Fibroblast of lung (primary cell): Measurements from ENCODE around the gene DYDC1. TPM values are rescaled to one million over a fixed set of nuclear protein-coding genes. Genes with fewer than 3 reads are reported as not detected.
A peak's percentile ranks its signal among the peaks of the same experiment; 100 is the strongest.

Experiments used
- DNase-seq, 2 donors: peaks; one replicate each; pipeline versions ENCODE4 v3.0.0 to v3.0.0-alpha.2; 2010; ENCODE audit warnings: low read depth in 2 of 2
- H2AFZ ChIP-seq: 2 replicates; pipeline ENCODE4 v1.5.1; 2012; ENCODE audit warnings: low read length, control low read depth, inconsistent platforms
- H3K27ac ChIP-seq: 2 replicates; pipeline ENCODE4 v1.5.1; 2011; ENCODE audit warnings: low read length, control low read depth; ENCODE audit not compliant: insufficient read depth
- H3K27me3 ChIP-seq: 2 replicates; pipeline ENCODE4 v1.5.1; 2011; ENCODE audit warnings: mild to moderate bottlenecking, low read length; ENCODE audit not compliant: control insufficient read depth, insufficient read depth
- H3K36me3 ChIP-seq: 2 replicates; pipeline ENCODE4 v1.5.1; 2011; ENCODE audit warnings: low read length; ENCODE audit not compliant: control insufficient read depth, insufficient read depth
- H3K4me1 ChIP-seq: 2 replicates; pipeline ENCODE4 v1.5.1; 2011; ENCODE audit warnings: low read length; ENCODE audit not compliant: control insufficient read depth, insufficient read depth; ENCODE audit errors: extremely low read depth
- H3K4me2 ChIP-seq: 2 replicates; pipeline ENCODE4 v1.5.1; 2011; ENCODE audit warnings: low read length, control low read depth; ENCODE audit not compliant: insufficient read depth; ENCODE audit errors: extremely low read depth
- H3K4me3 ChIP-seq, 4 experiments: fragments of 200-600 bp in 1 of 4; sonication (generic) in 1 of 4; replicated peaks in 1 of 4; 2 replicates each; pipeline ENCODE4 v1.5.1; 2011 to 2016; ENCODE audit warnings: low read length in 4 of 4, low read depth in 3 of 4, mild to moderate bottlenecking in 3 of 4, control low read depth in 2 of 4, inconsistent platforms in 1 of 4, mixed read lengths in 1 of 4; ENCODE audit not compliant: insufficient read depth in 1 of 4; ENCODE audit errors: control extremely low read depth in 1 of 4
- H3K79me2 ChIP-seq: 2 replicates; pipeline ENCODE4 v1.5.1; 2012; ENCODE audit warnings: mild to moderate bottlenecking, low read length, inconsistent platforms; ENCODE audit not compliant: control insufficient read depth, insufficient read depth
- H3K9ac ChIP-seq: 2 replicates; pipeline ENCODE4 v1.5.1; 2011; ENCODE audit warnings: mild to moderate bottlenecking, low read length, control low read depth; ENCODE audit not compliant: insufficient read depth
- H3K9me3 ChIP-seq: 2 replicates; pipeline ENCODE4 v1.5.1; 2012; ENCODE audit warnings: low read depth, low read length; ENCODE audit not compliant: control insufficient read depth, insufficient read depth
- H4K20me1 ChIP-seq: 2 replicates; pipeline ENCODE4 v1.5.1; 2011; ENCODE audit warnings: low read length; ENCODE audit not compliant: control insufficient read depth, insufficient read depth; ENCODE audit errors: extremely low read depth
- CTCF ChIP-seq, 2 donors: IDR thresholded peaks in 1 of 2; conservative IDR thresholded peaks in 1 of 2; 1 replicate in 1 of 2; 2 replicates in 1 of 2; pipeline ENCODE4 v1.5.1; 2011 to 2012; ENCODE audit warnings: low read length in 2 of 2, control low read depth in 1 of 2, inconsistent platforms in 1 of 2, low read depth in 1 of 2, mild to moderate bottlenecking in 1 of 2
- EZH2 ChIP-seq: IDR thresholded peaks from 2 replicates; pipeline ENCODE4 v1.5.1; 2012; ENCODE audit warnings: low read length, control low read depth, mild to moderate bottlenecking; ENCODE audit errors: missing control alignments
- polyA plus RNA-seq, 2 donors: library from polyadenylated mRNA; depleted of rRNA in 1 of 2; stranded (reverse) in 1 of 2; unstranded in 1 of 2; fragments of >200 nt; gene quantifications; 2 replicates each; pipeline ENCODE4 v1.2.1, GENCODE V29; 2011 to 2012; ENCODE audit warnings: missing spikeins in 1 of 2
- total RNA-seq: library from RNA; depleted of rRNA; stranded (reverse); fragments of >200 nt; gene quantifications from 2 replicates; pipeline ENCODE4 v1.2.1, GENCODE V29; 2014

Gene DYDC1
- total and polyA plus RNA-seq, 2 donors (not counting 1 experiment from before 2014, with no cell fraction given): not detected

GRCh38 chr10:80356989-80357850, 665 bp upstream of the DYDC1 start:
- H2AFZ ChIP-seq: no peak overlapping the region
- peak overlapping the region in 1 of 4 experiments; percentile 21 for H3K4me3 ChIP-seq
- no peaks in the 10 kb centered on the region for H3K36me3 ChIP-seq

GRCh38 chr10:80351220-80351619, 5.3 kb downstream of the DYDC1 start:
- Histone ChIP-seq H2AFZ (no peak overlapping the region), H3K9ac (no peak overlapping the region), H3K4me1 (no peaks in the 10 kb centered on the region), H3K9me3 (no peaks in the 10 kb centered on the region), H3K4me2 (no peak overlapping the region), H3K36me3 (no peaks in the 10 kb centered on the region), H3K27ac (no peak overlapping the region), H3K4me3 (no peak overlapping the region), H3K27me3 (peaks cover 5% of the 10 kb centered on the region), H3K79me2 (no peaks in the 10 kb centered on the region), H4K20me1 (no peaks in the 10 kb centered on the region)
- TF ChIP-seq EZH2: no peak
- TF ChIP-seq CTCF (conservative IDR thresholded peaks at IDR 0.05 in 1 of 2, IDR thresholded peaks at IDR 0.05 in 1 of 2; ENCODE audit: low read depth in 1 of 2, low read length in 2 of 2): no peak
- DNase-seq: no peak

More at GRCh38 chr10:80356989-80357850, 665 bp upstream of the DYDC1 start:
- Histone ChIP-seq H3K79me2 (no peaks in the 10 kb centered on the region), H4K20me1 (no peaks in the 10 kb centered on the region), H3K9me3 (no peaks in the 10 kb centered on the region), H3K27ac (no peak overlapping the region), H3K4me2 (no peak overlapping the region), H3K9ac (no peak overlapping the region), H3K27me3 (peaks cover 10% of the 10 kb centered on the region), H3K4me1 (no peaks in the 10 kb centered on the region)
- TF ChIP-seq EZH2 (no peak), CTCF (conservative IDR thresholded peaks at IDR 0.05 in 1 of 2, IDR thresholded peaks at IDR 0.05 in 1 of 2; ENCODE audit: low read depth in 1 of 2, low read length in 2 of 2) (no peak)
- DNase-seq: no peak

- Histone ChIP-seq H3K27ac (no peak overlapping the region), H3K36me3 (no peaks in the 10 kb centered on the region), H3K27me3 (no peaks in the 10 kb centered on the region), H3K9ac (no peak overlapping the region), H3K4me1 (no peaks in the 10 kb centered on the region), H3K4me3 (no peak overlapping the region), H3K79me2 (no peaks in the 10 kb centered on the region), H2AFZ (no peak overlapping the region), H4K20me1 (no peaks in the 10 kb centered on the region), H3K4me2 (no peak overlapping the region), H3K9me3 (no peaks in the 10 kb centered on the region)
- DNase-seq: no peak
- TF ChIP-seq CTCF (conservative IDR thresholded peaks at IDR 0.05 in 1 of 2, IDR thresholded peaks at IDR 0.05 in 1 of 2; ENCODE audit: low read depth in 1 of 2, low read length in 2 of 2) (no peak), EZH2 (no peak)
Measured at GRCh38 chr10:80350251-80350650, 6.3 kb downstream of the DYDC1 start.
